HG02970 (cell line): ENCODE measurements around the gene INTS1.

ENCODE experiments used
- ATAC-seq: cut with Tn5 transposase; IDR thresholded peaks from one replicate; pipeline ENCODE4 v1.9.1; 2021; ENCODE audit warnings: mild to moderate bottlenecking, moderate library complexity, moderate number of reproducible peaks; ENCODE audit not compliant: unreplicated experiment, low FRiP score

Gene INTS1

GRCh38 chr7:1543826-1544177 is 39.6 kb upstream of the INTS1 start:
- ATAC-seq = no peak

- ATAC-seq = no peak
Measured at GRCh38 chr7:1542841-1543747, 38.9 kb upstream of the INTS1 start.

GRCh38 chr7:1542329-1542728 is 38.1 kb upstream of the INTS1 start:
- ATAC-seq = no peak

GRCh38 chr7:1541431-1542162 is 37.4 kb upstream of the INTS1 start:
- no peak for ATAC-seq

- ATAC-seq = no peak
Measured at GRCh38 chr7:1540776-1541271, 36.6 kb upstream of the INTS1 start.

- no peak for ATAC-seq
Measured at GRCh38 chr7:1539882-1540775, 35.9 kb upstream of the INTS1 start.

- ATAC-seq = no peak
Measured at GRCh38 chr7:1539181-1539881, 35.1 kb upstream of the INTS1 start.

GRCh38 chr7:1538544-1539180 is 34.5 kb upstream of the INTS1 start:
- no peak for ATAC-seq

- ATAC-seq = no peak
Measured at GRCh38 chr7:1537535-1538412, 33.6 kb upstream of the INTS1 start.

- ATAC-seq = no peak
Measured at GRCh38 chr7:1536743-1537534, 32.8 kb upstream of the INTS1 start.

- ATAC-seq = no peak
Measured at GRCh38 chr7:1536455-1536742, 32.2 kb upstream of the INTS1 start.

GRCh38 chr7:1535701-1536454 is 31.7 kb upstream of the INTS1 start:
- ATAC-seq = no peak

GRCh38 chr7:1535100-1535458 is 30.9 kb upstream of the INTS1 start:
- ATAC-seq = no peak

GRCh38 chr7:1534330-1535099 is 30.3 kb upstream of the INTS1 start:
- ATAC-seq = no peak

GRCh38 chr7:1533547-1534329 is 29.5 kb upstream of the INTS1 start:
- ATAC-seq = no peak

- ATAC-seq = no peak
Measured at GRCh38 chr7:1533255-1533546, 29.0 kb upstream of the INTS1 start.
